Esophagus (tissue), 2 donors: Measurements from ENCODE around the gene CPB2. TPM values are rescaled to one million over a fixed set of nuclear protein-coding genes. Genes with fewer than 3 reads are reported as not detected.

Source experiments
- H3K27ac ChIP-seq, 2 donors: one replicate each; pipeline ENCODE4 v1.5.1; 2013; ENCODE audit warnings: low read depth in 2 of 2, mild to moderate bottlenecking in 2 of 2, inconsistent platforms in 1 of 2, low read length in 1 of 2, moderate library complexity in 1 of 2
- H3K27me3 ChIP-seq, 2 donors: one replicate each; pipeline ENCODE4 v1.6.1; 2013; ENCODE audit warnings: low read length in 2 of 2, control low read depth in 1 of 2, mild to moderate bottlenecking in 1 of 2; ENCODE audit not compliant: insufficient read depth in 2 of 2, control insufficient read depth in 1 of 2
- H3K36me3 ChIP-seq, 2 donors: one replicate each; pipeline ENCODE4 v1.6.1; 2013; ENCODE audit warnings: low read length in 1 of 2; ENCODE audit not compliant: control insufficient read depth in 2 of 2, insufficient read depth in 2 of 2
- H3K4me1 ChIP-seq, 2 donors: one replicate each; pipeline ENCODE4 v1.6.1; 2013; ENCODE audit warnings: low read length in 1 of 2; ENCODE audit not compliant: control insufficient read depth in 2 of 2, insufficient read depth in 2 of 2
- H3K4me3 ChIP-seq, 2 donors: one replicate each; pipeline ENCODE4 v1.5.1; 2013; ENCODE audit warnings: low read length in 2 of 2, mild to moderate bottlenecking in 2 of 2, low read depth in 1 of 2, moderate library complexity in 1 of 2
- H3K9me3 ChIP-seq, 2 donors: one replicate each; pipeline ENCODE4 v1.6.1; 2013; ENCODE audit warnings: mild to moderate bottlenecking in 2 of 2, low read depth in 1 of 2, low read length in 1 of 2, moderate library complexity in 1 of 2; ENCODE audit not compliant: control insufficient read depth in 2 of 2, insufficient read depth in 1 of 2
- WGBS, 2 donors: extraction: QIAGEN DNeasy Blood & Tissue Kit; methylation state at CpG; one replicate each; pipeline ENCODE4 v1.1.7; 2013; 5-methylcytosine and 5-hydroxymethylcytosine counted together
- polyA plus RNA-seq, 2 donors: library from polyadenylated mRNA; stranded (reverse); fragments of 200-250 nt; gene quantifications; one replicate each; pipeline ENCODE4 v1.2.3, GENCODE V29; 2013
- donor health status: healthy with polysubstance abuse.
- donor health status: Bipolar disorder and iron deficiency.

CPB2 gene
- not detected for polyA plus RNA-seq

GRCh38 chr13:46104868-46105267, at the start of gene CPB2:
Gene CPB2 (minus strand): TSS chr13:46105033. CDS start chr13:46105009, 24 bp downstream.
- Histone ChIP-seq H3K4me1 (no peaks in the 10 kb centered on the region), H3K27ac (no peak within 1 kb of the TSS), H3K27me3 (no peaks in the 10 kb centered on the region), H3K9me3 (no peaks in the 10 kb centered on the region), H3K4me3 (no peak within 1 kb of the TSS), H3K36me3 (no peaks in the 10 kb centered on the region)
- WGBS, 2 donors: 87 to 89% methylated on average over 4 of the region's 4 CpGs

- Histone ChIP-seq H3K36me3 (peaks cover 0 to 3% of the 10 kb centered on the region in 2 donors), H3K4me3 (no peak overlapping the region), H3K4me1 (no peaks in the 10 kb centered on the region), H3K27me3 (no peaks in the 10 kb centered on the region), H3K9me3 (no peaks in the 10 kb centered on the region), H3K27ac (no peak overlapping the region)
- 39 to 46% methylated on average over 7 of the region's 7 CpGs for WGBS, 2 donors
Observed at GRCh38 chr13:46154136-46154801, 49.4 kb upstream of the CPB2 start.

- WGBS, 2 donors: 78 to 88% methylated on average over 6 of the region's 6 CpGs
- Histone ChIP-seq H3K9me3 (no peaks in the 10 kb centered on the region), H3K4me1 (no peaks in the 10 kb centered on the region)
Observed at GRCh38 chr13:46152627-46153328, 47.9 kb upstream of the CPB2 start.

GRCh38 chr13:46150134-46150693, 45.4 kb upstream of the CPB2 start:
- Histone ChIP-seq H3K4me3 (no peak overlapping the region), H3K27ac (no peak overlapping the region), H3K36me3 (no peaks in the 10 kb centered on the region), H3K9me3 (no peaks in the 10 kb centered on the region), H3K27me3 (no peaks in the 10 kb centered on the region), H3K4me1 (no peaks in the 10 kb centered on the region)
- 97 to 98% methylated on average over 1 of the region's 1 CpG for WGBS, 2 donors

More at GRCh38 chr13:46152627-46153328, 47.9 kb upstream of the CPB2 start:
- H3K27me3 ChIP-seq: no peaks in the 10 kb centered on the region
- peaks cover 0 to 3% of the 10 kb centered on the region in 2 donors for H3K36me3 ChIP-seq
- no peak overlapping the region for H3K27ac ChIP-seq
- H3K4me3 ChIP-seq: no peak overlapping the region

DNA sequence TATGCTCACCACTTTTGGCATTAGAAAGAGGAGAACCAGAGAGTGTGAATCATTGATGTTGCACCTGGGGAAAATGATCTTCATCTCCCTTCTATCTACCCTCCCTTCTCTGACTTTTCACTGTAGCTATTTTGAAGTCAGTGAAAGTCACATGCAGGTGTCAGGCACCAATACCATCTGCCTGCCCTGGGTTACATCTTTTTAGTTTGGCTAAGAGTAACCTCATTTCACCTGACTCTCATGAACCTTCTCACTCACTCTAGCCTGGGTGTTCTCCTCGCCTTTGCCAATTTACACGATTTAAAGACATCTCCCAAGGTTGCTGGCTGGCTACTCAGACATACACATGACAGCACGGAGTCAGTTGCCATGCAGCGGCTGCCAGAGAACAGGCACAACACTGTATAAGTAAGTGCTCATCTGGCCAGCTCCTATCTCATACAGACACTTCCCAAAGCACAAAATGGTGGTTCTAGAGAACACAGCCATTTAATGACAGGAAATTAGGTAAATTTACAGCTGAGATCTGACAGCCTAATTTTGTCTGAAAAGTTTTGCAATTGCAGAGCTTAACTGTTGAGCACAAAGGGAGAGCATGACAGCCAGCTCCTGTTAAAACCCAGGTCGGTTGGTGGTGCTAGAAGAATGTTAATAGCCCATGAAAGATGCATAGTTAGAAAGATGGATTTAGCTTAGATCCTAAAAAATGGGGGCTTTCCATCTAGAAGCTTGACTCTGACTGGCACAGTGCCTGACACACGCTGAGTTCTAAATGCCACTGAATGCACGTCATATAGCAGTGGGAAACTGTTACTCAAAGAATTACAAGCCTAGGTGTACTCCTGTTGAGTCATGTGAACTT, 44.7 kb upstream of the CPB2 start:
- WGBS, 2 donors: 71 to 76% methylated on average over 7 of the region's 7 CpGs
- Histone ChIP-seq H3K9me3 (no peaks in the 10 kb centered on the region), H3K4me3 (no peak overlapping the region), H3K27me3 (no peaks in the 10 kb centered on the region), H3K36me3 (no peaks in the 10 kb centered on the region), H3K27ac (no peak overlapping the region), H3K4me1 (no peaks in the 10 kb centered on the region)

DNA sequence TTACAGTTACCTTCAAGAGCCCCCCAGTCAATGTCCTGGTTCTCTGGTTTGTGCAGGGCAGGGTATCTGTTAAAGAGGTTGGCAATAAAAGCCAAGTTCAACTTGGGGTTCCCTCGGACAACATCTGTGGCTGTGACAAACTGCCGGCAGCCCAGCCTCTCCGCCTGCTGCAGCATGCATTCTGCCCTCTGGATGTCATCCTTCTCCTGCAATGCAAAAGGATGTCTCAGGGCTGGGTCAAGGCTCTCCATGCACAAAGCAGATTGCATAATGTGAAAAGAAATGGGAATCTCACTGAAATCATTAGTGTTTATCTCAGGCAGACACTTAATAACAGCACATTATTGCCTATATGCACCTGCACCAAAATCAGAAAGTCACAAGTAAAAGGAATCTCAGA, 42.1 kb upstream of the CPB2 start:
- Histone ChIP-seq H3K27ac (no peak overlapping the region), H3K4me3 (no peak overlapping the region), H3K9me3 (no peaks in the 10 kb centered on the region), H3K27me3 (no peaks in the 10 kb centered on the region), H3K4me1 (no peaks in the 10 kb centered on the region), H3K36me3 (no peaks in the 10 kb centered on the region)
- 34 to 55% methylated on average over 3 of the region's 3 CpGs for WGBS, 2 donors

DNA sequence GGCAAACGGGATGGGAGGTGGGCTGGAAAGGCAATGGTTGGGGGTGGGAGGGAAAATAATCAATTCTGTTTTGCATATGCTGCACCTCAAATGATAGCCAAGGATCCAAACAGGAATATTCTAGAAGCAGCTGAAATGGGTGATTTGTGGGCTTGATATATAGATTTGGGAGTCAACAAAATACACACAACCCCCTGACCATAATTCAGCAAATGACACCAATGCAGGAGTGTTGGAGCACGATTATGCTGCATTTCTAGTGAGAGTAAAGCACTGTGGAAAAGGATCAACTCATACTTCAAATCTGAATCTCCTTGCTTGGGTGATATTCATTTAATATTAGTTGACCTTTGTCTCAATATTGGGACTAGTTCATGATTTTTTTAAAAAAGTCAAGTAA, 41.1 kb upstream of the CPB2 start:
- 63 to 67% methylated on average over 2 of the region's 2 CpGs for WGBS, 2 donors
- Histone ChIP-seq H3K9me3 (no peaks in the 10 kb centered on the region), H3K27me3 (no peaks in the 10 kb centered on the region), H3K36me3 (no peaks in the 10 kb centered on the region), H3K27ac (no peak overlapping the region), H3K4me1 (no peaks in the 10 kb centered on the region), H3K4me3 (no peak overlapping the region)

- H3K4me3 ChIP-seq: no peak overlapping the region
- no peaks in the 10 kb centered on the region for H3K4me1 ChIP-seq
- no peaks in the 10 kb centered on the region for H3K36me3 ChIP-seq
- WGBS, 2 donors: 73 to 80% methylated on average over 4 of the region's 4 CpGs
- no peak overlapping the region for H3K27ac ChIP-seq
- H3K9me3 ChIP-seq: no peaks in the 10 kb centered on the region
- H3K27me3 ChIP-seq: no peaks in the 10 kb centered on the region
Observed at GRCh38 chr13:46145135-46145534, 40.3 kb upstream of the CPB2 start.

DNA sequence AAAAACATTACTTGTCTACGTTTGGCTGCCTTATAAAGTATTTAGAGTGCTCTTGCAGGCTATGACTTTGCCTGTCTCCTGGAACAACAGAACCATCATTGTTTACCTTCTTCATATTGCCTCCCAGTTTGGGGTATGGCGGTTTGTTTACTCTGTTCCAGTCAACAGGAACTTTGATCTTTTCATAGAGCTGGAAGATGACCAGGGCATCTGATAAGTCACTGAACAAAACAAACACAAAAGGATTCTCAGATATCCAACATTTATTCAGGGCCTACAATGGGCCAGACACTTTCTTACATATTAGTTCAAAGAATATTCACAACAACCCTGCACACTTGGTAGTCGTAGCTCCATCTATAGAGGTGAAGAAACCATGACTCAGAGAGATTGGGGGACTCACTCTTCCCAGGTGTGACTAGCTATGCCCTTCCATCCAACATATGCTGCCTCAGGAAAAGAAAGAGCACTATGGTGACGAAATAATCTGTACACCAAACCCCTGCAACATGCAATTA, 38.4 kb upstream of the CPB2 start:
- no peaks in the 10 kb centered on the region for H3K27me3 ChIP-seq
- no peaks in the 10 kb centered on the region for H3K9me3 ChIP-seq
- H3K27ac ChIP-seq: no peak overlapping the region
- no peak overlapping the region for H3K4me3 ChIP-seq
- no peaks in the 10 kb centered on the region for H3K4me1 ChIP-seq
- 60 to 61% methylated on average over 4 of the region's 4 CpGs for WGBS, 2 donors
- H3K36me3 ChIP-seq: no peaks in the 10 kb centered on the region
